Measurements from ENCODE around the gene PRKCE. TPM values are rescaled to one million over a fixed set of nuclear protein-coding genes. Genes with fewer than 3 reads are reported as not detected.

PRKCE gene
- total and polyA plus RNA-seq, 2 donors (not counting 1 experiment from before 2014, with no cell fraction given) = 14.1 to 19.0 TPM

- Histone ChIP-seq H3K4me3 (replicated peaks in 1 of 4; ENCODE audit: control extremely low read depth in 1 of 4, insufficient read depth in 1 of 4, low read depth in 3 of 4, low read length in 4 of 4) (no peak overlapping the region), H3K36me3 (ENCODE audit: control insufficient read depth, insufficient read depth, low read length) (no peaks in the 10 kb centered on the region), H3K9ac (ENCODE audit: insufficient read depth, low read length) (no peak overlapping the region), H3K9me3 (ENCODE audit: control insufficient read depth, insufficient read depth, low read depth, low read length) (no peaks in the 10 kb centered on the region), H2AFZ (ENCODE audit: low read length) (no peak overlapping the region), H3K27me3 (ENCODE audit: control insufficient read depth, insufficient read depth, low read length) (no peaks in the 10 kb centered on the region), H3K4me1 (ENCODE audit: control insufficient read depth, extremely low read depth, insufficient read depth, low read length) (peaks cover 5% of the 10 kb centered on the region), H4K20me1 (ENCODE audit: control insufficient read depth, extremely low read depth, insufficient read depth, low read length) (no peaks in the 10 kb centered on the region), H3K27ac (ENCODE audit: insufficient read depth, low read length) (no peak overlapping the region), H3K4me2 (ENCODE audit: extremely low read depth, insufficient read depth, low read length) (no peak overlapping the region), H3K79me2 (ENCODE audit: control insufficient read depth, insufficient read depth, low read length) (no peaks in the 10 kb centered on the region)
- no peak for DNase-seq (ENCODE audit: low read depth in 2 of 2)
- TF ChIP-seq CTCF (conservative IDR thresholded peaks at IDR 0.05 in 1 of 2, IDR thresholded peaks at IDR 0.05 in 1 of 2; ENCODE audit: low read depth in 1 of 2, low read length in 2 of 2) (no peak), EZH2 (IDR thresholded peaks at IDR 0.05; ENCODE audit: low read length, missing control alignments) (no peak)
Measured at GRCh38 chr2:46030330-46030729, 378.9 kb downstream of the PRKCE start.

DNA sequence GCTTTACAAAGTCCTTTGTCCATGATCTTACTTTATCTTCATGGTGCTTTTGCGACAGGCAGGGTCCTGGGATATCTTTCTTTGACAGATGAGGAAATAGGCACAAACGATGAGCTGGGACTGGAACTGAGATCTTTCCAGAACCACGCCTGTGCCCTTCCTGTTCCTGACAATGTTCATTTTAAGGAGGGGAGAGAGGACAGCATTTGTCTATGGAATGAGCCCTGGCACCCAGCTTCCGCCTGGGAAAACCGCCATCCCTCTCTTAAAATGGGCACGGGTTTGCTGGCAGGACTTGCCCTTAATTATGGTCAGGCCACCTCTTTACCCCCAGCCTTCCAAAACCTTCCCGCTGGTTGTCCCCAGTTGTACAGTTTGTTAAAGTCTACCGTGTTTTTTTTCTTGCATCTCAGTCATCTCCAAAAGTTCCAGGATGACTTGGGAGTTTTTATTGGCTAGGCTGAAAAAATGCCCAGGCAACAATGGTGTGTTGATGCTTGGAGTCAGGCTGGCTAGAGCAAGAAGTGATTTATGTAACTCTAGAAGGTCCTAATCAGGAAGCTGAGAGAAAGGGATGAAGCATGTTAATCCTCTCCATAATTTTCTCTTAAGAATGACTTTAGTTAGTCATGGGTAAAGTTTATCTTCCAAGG, 380.8 kb downstream of the PRKCE start:
- Histone ChIP-seq H3K79me2 (ENCODE audit: control insufficient read depth, insufficient read depth, low read length) (no peaks in the 10 kb centered on the region), H3K27me3 (ENCODE audit: control insufficient read depth, insufficient read depth, low read length) (no peaks in the 10 kb centered on the region), H3K27ac (ENCODE audit: insufficient read depth, low read length) (no peak overlapping the region), H3K36me3 (ENCODE audit: control insufficient read depth, insufficient read depth, low read length) (no peaks in the 10 kb centered on the region), H3K4me1 (ENCODE audit: control insufficient read depth, extremely low read depth, insufficient read depth, low read length) (peaks cover 5% of the 10 kb centered on the region), H3K9ac (ENCODE audit: insufficient read depth, low read length) (no peak overlapping the region), H2AFZ (ENCODE audit: low read length) (no peak overlapping the region), H3K9me3 (ENCODE audit: control insufficient read depth, insufficient read depth, low read depth, low read length) (no peaks in the 10 kb centered on the region), H4K20me1 (ENCODE audit: control insufficient read depth, extremely low read depth, insufficient read depth, low read length) (no peaks in the 10 kb centered on the region), H3K4me2 (ENCODE audit: extremely low read depth, insufficient read depth, low read length) (no peak overlapping the region), H3K4me3 (replicated peaks in 1 of 4; ENCODE audit: control extremely low read depth in 1 of 4, insufficient read depth in 1 of 4, low read depth in 3 of 4, low read length in 4 of 4) (no peak overlapping the region)
- no peak for TF ChIP-seq EZH2 (IDR thresholded peaks at IDR 0.05; ENCODE audit: low read length, missing control alignments)
- no peak for TF ChIP-seq CTCF (conservative IDR thresholded peaks at IDR 0.05 in 1 of 2, IDR thresholded peaks at IDR 0.05 in 1 of 2; ENCODE audit: low read depth in 1 of 2, low read length in 2 of 2)
- no peak for DNase-seq (ENCODE audit: low read depth in 2 of 2)

GRCh38 chr2:46032996-46033395, 381.5 kb downstream of the PRKCE start:
- Histone ChIP-seq H2AFZ (ENCODE audit: low read length) (no peak overlapping the region), H3K4me1 (ENCODE audit: control insufficient read depth, extremely low read depth, insufficient read depth, low read length) (peaks cover 5% of the 10 kb centered on the region), H3K27me3 (ENCODE audit: control insufficient read depth, insufficient read depth, low read length) (no peaks in the 10 kb centered on the region), H3K9ac (ENCODE audit: insufficient read depth, low read length) (no peak overlapping the region), H4K20me1 (ENCODE audit: control insufficient read depth, extremely low read depth, insufficient read depth, low read length) (no peaks in the 10 kb centered on the region), H3K79me2 (ENCODE audit: control insufficient read depth, insufficient read depth, low read length) (no peaks in the 10 kb centered on the region), H3K27ac (ENCODE audit: insufficient read depth, low read length) (no peak overlapping the region), H3K36me3 (ENCODE audit: control insufficient read depth, insufficient read depth, low read length) (no peaks in the 10 kb centered on the region), H3K9me3 (ENCODE audit: control insufficient read depth, insufficient read depth, low read depth, low read length) (no peaks in the 10 kb centered on the region), H3K4me3 (replicated peaks in 1 of 4; ENCODE audit: control extremely low read depth in 1 of 4, insufficient read depth in 1 of 4, low read depth in 3 of 4, low read length in 4 of 4) (no peak overlapping the region), H3K4me2 (ENCODE audit: extremely low read depth, insufficient read depth, low read length) (no peak overlapping the region)
- TF ChIP-seq EZH2 (IDR thresholded peaks at IDR 0.05; ENCODE audit: low read length, missing control alignments) (no peak), CTCF (conservative IDR thresholded peaks at IDR 0.05 in 1 of 2, IDR thresholded peaks at IDR 0.05 in 1 of 2; ENCODE audit: low read depth in 1 of 2, low read length in 2 of 2) (no peak)
- no peak for DNase-seq (ENCODE audit: low read depth in 2 of 2)

Measured in fibroblast of lung (primary cell).